H1 (cell line): ENCODE measurements around the gene RPUSD2. TPM values are rescaled to one million over a fixed set of nuclear protein-coding genes. Genes with fewer than 3 reads are reported as not detected.

ENCODE experiments used
- BCL11A ChIP-seq, 2 experiments: IDR thresholded peaks; one replicate each; pipeline ENCODE4 v1.6.1; 2011; ENCODE audit warnings: low read depth in 2 of 2, low read length in 2 of 2, mild to moderate bottlenecking in 2 of 2
- CBX8 ChIP-seq: fragments of 300-800, 300-1000 bp; sonication (generic); IDR thresholded peaks from 2 replicates; pipeline ENCODE4 v1.7.1; 2016; ENCODE audit warnings: low read depth, low read length, borderline replicate concordance
- CHD7 ChIP-seq: fragments of 300-600 bp; sonication (generic); IDR thresholded peaks from 2 replicates; pipeline ENCODE4 v1.7.1; 2012; ENCODE audit warnings: low read length, moderate library complexity, mild to moderate bottlenecking, inconsistent platforms; ENCODE audit not compliant: insufficient replicate concordance
- HDAC2 ChIP-seq, 2 experiments: fragments of 300-600 bp in 1 of 2; sonication (generic) in 1 of 2; IDR thresholded peaks; 2 replicates each; pipeline ENCODE4 v1.6.1; 2011 to 2012; ENCODE audit warnings: low read depth in 2 of 2, low read length in 2 of 2, mild to moderate bottlenecking in 2 of 2, moderate library complexity in 2 of 2, borderline replicate concordance in 1 of 2, inconsistent platforms in 1 of 2
- KDM4A ChIP-seq: IDR thresholded peaks from one replicate; pipeline ENCODE4 v1.7.1; 2012; ENCODE audit warnings: low read depth, mild to moderate bottlenecking, moderate library complexity, low read length, inconsistent platforms; ENCODE audit not compliant: severe bottlenecking
- MAFK ChIP-seq: IDR thresholded peaks from 2 replicates; pipeline ENCODE4 v1.6.1; 2012; ENCODE audit warnings: low read depth, mild to moderate bottlenecking, improper control_type of control experiment, low read length
- polyA plus RNA-seq, 7 experiments: library from polyadenylated mRNA; depleted of rRNA in 3 of 7; stranded (reverse) in 5 of 7; unstranded in 2 of 7; fragments of >200 nt in 5 of 7; fragments of 200-250 nt in 2 of 7; gene quantifications; 1 replicate in 5 of 7; 2 replicates in 1 of 7; 4 replicates in 1 of 7; pipeline versions ENCODE4 v1.2.1 to v1.2.3, GENCODE V29; 2011 to 2013; ENCODE audit warnings: missing spikeins in 2 of 7, mixed read lengths in 2 of 7
- total RNA-seq: library from RNA; stranded (reverse); fragmentation: NEBNext Ultra II Directional; extraction: Animal tissue kit (Norgen Biotek cat#: 25700); gene quantifications from 2 replicates; pipeline ENCODE4 v1.2.1, GENCODE V29; 2021

Gene RPUSD2
- total and polyA plus RNA-seq, 2 of the 8 experiments (the other 6 are each of a cell fraction or from before 2014, with no cell fraction given): 14.5 to 28.5 TPM

DNA sequence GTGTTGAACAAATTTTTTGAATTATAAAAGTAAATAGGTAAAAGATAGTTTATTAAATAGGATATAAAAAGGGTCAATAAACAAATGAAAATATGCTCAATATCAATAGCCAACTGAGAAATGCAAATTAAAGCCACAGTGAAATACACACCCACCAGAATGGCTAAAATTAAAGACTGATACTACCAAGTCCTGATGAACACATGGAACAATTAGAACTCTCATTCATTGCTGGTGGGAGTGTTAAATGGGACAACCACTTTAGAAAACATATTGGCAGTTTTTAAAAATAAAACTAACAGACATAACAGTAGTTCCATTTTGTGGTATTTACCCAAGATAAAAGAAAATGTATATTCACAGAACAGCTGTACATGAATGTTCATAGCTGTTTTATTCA lies 45.5 kb upstream of the RPUSD2 start (continued):
- no peak for TF ChIP-seq CHD7
- TF ChIP-seq KDM4A: no peak
- TF ChIP-seq CBX8: no peak
- no peak for TF ChIP-seq BCL11A (IDR thresholded peaks at IDR 0.05; ENCODE audit: low read depth in 2 of 2, low read length in 2 of 2)
- no peak for TF ChIP-seq MAFK
- TF ChIP-seq HDAC2 (IDR thresholded peaks at IDR 0.05; ENCODE audit: borderline replicate concordance in 1 of 2, low read depth in 2 of 2, low read length in 2 of 2): no peak
- TF ChIP-seq, all 59 proteins: peak for 0
